GM12892 (cell line): ENCODE data around the gene PSMB7.

ENCODE experiments used
- POLR2A ChIP-seq: IDR thresholded peaks from 2 replicates; pipeline ENCODE4 v1.6.1; 2011; ENCODE audit warnings: low read depth, low read length, control low read depth
- POLR2AphosphoS5 ChIP-seq: IDR thresholded peaks from 2 replicates; pipeline ENCODE4 v1.6.1; 2011; ENCODE audit warnings: low read depth, low read length, control low read depth

DNA sequence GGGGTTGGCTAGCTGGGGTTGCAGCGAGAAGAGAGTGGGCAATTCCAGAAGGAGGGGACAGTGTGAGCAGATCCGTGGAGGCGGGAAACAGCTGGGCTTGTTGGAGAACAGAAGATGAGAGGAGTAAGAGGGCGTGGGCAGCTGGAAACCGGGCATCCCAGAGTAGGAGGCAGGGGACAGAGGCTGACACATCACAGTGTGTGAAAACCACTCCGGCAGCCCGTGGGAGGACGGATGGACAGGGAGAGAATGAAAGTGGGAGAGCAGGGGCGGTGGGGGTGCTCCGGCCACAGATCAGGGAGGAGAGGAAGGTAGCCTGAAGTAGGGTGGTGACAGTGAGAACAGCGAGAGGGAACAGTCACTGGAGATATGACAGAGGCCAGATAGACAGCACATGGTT lies 8.3 kb upstream of the PSMB7 start:
- TF ChIP-seq POLR2A, result no peak
- no peak for TF ChIP-seq POLR2AphosphoS5
